Nephron (organoid): ENCODE results near the gene ZNF280B.

ENCODE experiments used
- H3K27ac Mint-ChIP-seq, 3 experiments: 2 replicates each; pipeline ENCODE4 v1.8.0; 2020; ENCODE audit warnings: mixed read lengths in 3 of 3, mild to moderate bottlenecking in 2 of 3, moderate library complexity in 1 of 3
- H3K27me3 Mint-ChIP-seq: 2 replicates; pipeline ENCODE4 v1.8.0; 2021; ENCODE audit warnings: low read depth, mild to moderate bottlenecking, moderate library complexity, mixed read lengths
- H3K36me3 Mint-ChIP-seq: 2 replicates; pipeline ENCODE4 v1.8.0; 2020; ENCODE audit warnings: low read depth, mixed read lengths
- H3K4me1 Mint-ChIP-seq: 2 replicates; pipeline ENCODE4 v1.8.0; 2020; ENCODE audit warnings: mixed read lengths
- H3K4me3 Mint-ChIP-seq, 3 experiments: 2 replicates each; pipeline ENCODE4 v1.8.0; 2020; ENCODE audit warnings: mild to moderate bottlenecking in 3 of 3, mixed read lengths in 3 of 3, moderate library complexity in 2 of 3
- H3K9me3 Mint-ChIP-seq: 2 replicates; pipeline ENCODE4 v1.8.0; 2020; ENCODE audit warnings: mixed read lengths
- CTCF ChIP-seq, 3 experiments: fragments of 200-600 bp; sonication (generic); IDR thresholded peaks; one replicate each; pipeline ENCODE4 v1.5.0; 2021; ENCODE audit warnings: antibody characterized with exemption in 3 of 3; ENCODE audit not compliant: unreplicated experiment in 3 of 3

ZNF280B gene

DNA sequence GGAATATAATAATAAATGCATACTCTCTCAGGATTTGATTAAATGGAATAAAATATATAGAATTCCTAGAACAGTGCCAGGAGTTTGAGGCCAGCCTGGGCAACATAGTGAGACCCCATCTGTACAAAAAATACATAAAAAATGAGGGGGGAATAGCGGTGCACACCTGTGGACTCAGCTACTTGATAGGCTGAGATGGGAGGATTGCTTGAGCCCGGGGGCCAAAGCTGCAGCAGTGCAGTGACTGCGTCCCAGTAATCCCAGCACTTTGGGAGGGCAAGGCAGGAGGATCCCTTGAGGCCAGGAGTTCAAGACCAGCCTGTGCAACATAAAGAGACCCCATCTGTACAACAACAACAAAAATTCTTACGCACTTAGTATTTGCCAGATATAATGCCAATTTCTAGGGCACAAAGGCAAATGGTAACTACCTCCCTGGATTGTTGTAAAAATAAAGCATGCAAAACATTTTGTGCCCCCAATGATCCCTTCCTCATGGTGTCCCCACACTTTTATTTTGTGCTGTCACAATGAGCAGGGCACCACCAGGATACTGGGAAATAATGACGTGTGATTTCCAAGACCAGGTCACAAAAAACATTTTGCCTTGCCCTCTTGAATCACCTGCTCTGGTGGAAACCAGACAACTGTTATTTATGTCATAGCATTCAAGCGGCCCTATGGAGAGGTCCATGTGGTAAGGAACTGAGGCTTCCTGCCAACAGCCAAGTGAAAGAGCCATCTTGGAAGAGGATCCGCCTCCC, 29.9 kb upstream of the ZNF280B start:
- TF ChIP-seq CTCF (IDR thresholded peaks at IDR 0.05; ENCODE audit: unreplicated experiment in 3 of 3) = no peak
- no peak overlapping the region for H3K27ac Mint-ChIP-seq
- H3K4me1 Mint-ChIP-seq = no peaks in the 10 kb centered on the region
- no peaks in the 10 kb centered on the region for H3K9me3 Mint-ChIP-seq
- no peaks in the 10 kb centered on the region for H3K36me3 Mint-ChIP-seq
- peaks cover 25% of the 10 kb centered on the region for H3K27me3 Mint-ChIP-seq
- no peak overlapping the region for H3K4me3 Mint-ChIP-seq

DNA sequence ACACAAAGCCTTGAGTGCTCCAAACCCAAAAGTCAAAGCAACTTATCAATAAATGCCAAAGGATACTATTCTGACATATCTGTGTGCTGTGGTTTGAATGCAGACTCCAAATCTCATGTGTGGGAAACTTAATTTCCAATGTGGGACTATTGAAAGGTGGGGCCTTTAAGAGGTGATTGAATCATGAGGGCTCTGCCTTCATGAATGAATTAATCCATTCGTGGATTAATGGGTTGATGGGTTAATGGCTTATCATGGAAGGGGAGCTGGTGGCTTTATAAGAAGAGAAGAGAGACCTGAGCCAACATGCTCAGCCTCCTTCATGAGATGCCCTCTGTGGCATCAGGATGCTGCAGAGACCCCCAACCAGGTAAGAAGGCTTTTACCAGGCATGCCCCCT, 28.4 kb upstream of the ZNF280B start:
- no peaks in the 10 kb centered on the region for H3K4me1 Mint-ChIP-seq
- peaks cover 24% of the 10 kb centered on the region for H3K27me3 Mint-ChIP-seq
- TF ChIP-seq CTCF (IDR thresholded peaks at IDR 0.05; ENCODE audit: unreplicated experiment in 3 of 3) = no peak

GRCh38 chr22:22536515-22536914, 28.0 kb upstream of the ZNF280B start:
- H3K9me3 Mint-ChIP-seq = no peaks in the 10 kb centered on the region
- H3K4me1 Mint-ChIP-seq = no peaks in the 10 kb centered on the region
- no peak overlapping the region for H3K4me3 Mint-ChIP-seq
- no peak overlapping the region for H3K27ac Mint-ChIP-seq
- peaks cover 24% of the 10 kb centered on the region for H3K27me3 Mint-ChIP-seq
- H3K36me3 Mint-ChIP-seq = no peaks in the 10 kb centered on the region
- TF ChIP-seq CTCF (IDR thresholded peaks at IDR 0.05; ENCODE audit: unreplicated experiment in 3 of 3) = no peak

More for the DNA sequence above, 28.4 kb upstream of the ZNF280B start:
- Mint-ChIP-seq H3K27ac (no peak overlapping the region), H3K36me3 (no peaks in the 10 kb centered on the region), H3K4me3 (no peak overlapping the region), H3K9me3 (no peaks in the 10 kb centered on the region)

- Mint-ChIP-seq H3K36me3 (no peaks in the 10 kb centered on the region), H3K27me3 (peaks cover 24% of the 10 kb centered on the region), H3K4me3 (no peak overlapping the region), H3K27ac (no peak overlapping the region), H3K4me1 (no peaks in the 10 kb centered on the region), H3K9me3 (no peaks in the 10 kb centered on the region)
- TF ChIP-seq CTCF (IDR thresholded peaks at IDR 0.05; ENCODE audit: unreplicated experiment in 3 of 3) = no peak
Measured at GRCh38 chr22:22535662-22536061, 27.1 kb upstream of the ZNF280B start.

GRCh38 chr22:22534604-22535415, 26.3 kb upstream of the ZNF280B start:
- Mint-ChIP-seq H3K36me3 (no peaks in the 10 kb centered on the region), H3K9me3 (no peaks in the 10 kb centered on the region), H3K27ac (no peak overlapping the region), H3K4me1 (no peaks in the 10 kb centered on the region), H3K27me3 (peaks cover 24% of the 10 kb centered on the region), H3K4me3 (no peak overlapping the region)
- TF ChIP-seq CTCF (IDR thresholded peaks at IDR 0.05; ENCODE audit: unreplicated experiment in 3 of 3) = no peak
